PC-9 (cell line): ENCODE measurements around the gene SLC12A2. TPM values are rescaled to one million over a fixed set of nuclear protein-coding genes. Genes with fewer than 3 reads are reported as not detected.

ENCODE experiments used
- BruUV-seq: library from RNA; stranded (reverse); fragments of 400-500 nt; replicated peaks from 2 replicates; lab custom pipeline; 2021; lab: Mats Ljungman, UMichigan
- CTCF ChIA-PET: fragments of 300-600 bp; sonication (Branson Sonifier 250); formaldehyde crosslinking; loops from one replicate; lab custom pipeline; 2022; ENCODE audit warnings: antibody characterized with exemption; lab: Charles Lee
- POLR2A ChIA-PET: fragments of 300-600 bp; sonication (Branson Sonifier 250); formaldehyde crosslinking; loops from one replicate; lab custom pipeline; 2022; ENCODE audit warnings: antibody characterized with exemption; ENCODE audit not compliant: unreplicated experiment; lab: Charles Lee
- DNase-seq, 2 experiments: peaks; one replicate each; pipeline versions ENCODE4 v3.0.0 to v3.0.0-alpha.2; 2015 to 2022; ENCODE audit warnings: mixed read lengths in 1 of 2
- H2AFZ ChIP-seq: fragments of 200-600 bp; sonication (generic); 2 replicates; pipeline ENCODE4 v1.8.1; 2017; ENCODE audit warnings: antibody characterized with exemption
- H3F3A ChIP-seq: fragments of 200-600 bp; sonication (generic); 2 replicates; pipeline ENCODE4 v1.8.1; 2017; ENCODE audit warnings: antibody characterized with exemption, mild to moderate bottlenecking, low read depth; ENCODE audit not compliant: insufficient read depth
- H3K27ac ChIP-seq: fragments of 200-600 bp; sonication (generic); 2 replicates; pipeline ENCODE4 v1.6.1; 2016; ENCODE audit warnings: mixed run types
- H3K27me3 ChIP-seq: fragments of 200-600 bp; sonication (generic); 2 replicates; pipeline ENCODE4 v1.6.1; 2016; ENCODE audit warnings: low read depth, mixed run types; ENCODE audit not compliant: insufficient read depth
- H3K36me3 ChIP-seq: fragments of 200-600 bp; sonication (generic); 2 replicates; pipeline ENCODE4 v1.6.1; 2016; ENCODE audit warnings: low read depth, mixed run types
- H3K4me1 ChIP-seq: fragments of 200-600 bp; sonication (generic); replicated peaks from 2 replicates; pipeline ENCODE4 v1.6.1; 2016; ENCODE audit warnings: mixed run types; ENCODE audit not compliant: insufficient read depth
- H3K4me2 ChIP-seq: fragments of 200-600 bp; sonication (generic); 2 replicates; pipeline ENCODE4 v1.6.1; 2017; ENCODE audit warnings: mixed run types
- H3K4me3 ChIP-seq: fragments of 200-600 bp; sonication (generic); 2 replicates; pipeline ENCODE4 v1.6.1; 2016; ENCODE audit warnings: mixed run types
- H3K79me2 ChIP-seq: fragments of 200-600 bp; sonication (generic); 2 replicates; pipeline ENCODE4 v1.6.1; 2017; ENCODE audit warnings: low read depth, mixed run types
- H3K9me2 ChIP-seq: fragments of 200-600 bp; sonication (generic); 2 replicates; pipeline ENCODE4 v1.8.1; 2017; ENCODE audit warnings: mild to moderate bottlenecking; ENCODE audit not compliant: insufficient read depth
- H3K9me3 ChIP-seq: fragments of 200-600 bp; sonication (generic); 2 replicates; pipeline ENCODE4 v1.8.1; 2016; ENCODE audit warnings: low read depth; ENCODE audit not compliant: insufficient read depth
- H4K20me1 ChIP-seq: fragments of 200-600 bp; sonication (generic); 2 replicates; pipeline ENCODE4 v1.8.1; 2017; ENCODE audit not compliant: insufficient read depth
- EZH2 ChIP-seq: fragments of 200-600 bp; sonication (generic); IDR thresholded peaks from 2 replicates; pipeline ENCODE4 v1.8.0; 2017; ENCODE audit warnings: antibody characterized with exemption, low read depth
- intact Hi-C: fragments of 100-400 bp; cut with micrococcal nuclease; formaldehyde crosslinking; loops from one replicate; pipeline ENCODE4 v1.10.0; 2022; ENCODE audit not compliant: unreplicated experiment
- total RNA-seq: library from RNA; stranded (reverse); gene quantifications from 2 replicates; pipeline ENCODE4 v1.2.3, GENCODE V29; 2021
- TF ChIP-seq, protein P1 (sequence below): fragments of 200-600 bp; sonication (generic); conservative IDR thresholded peaks from 2 replicates; pipeline ENCODE4 v1.6.1; 2017; ENCODE audit warnings: mixed run types, antibody characterized with exemption, mild to moderate bottlenecking, moderate library complexity

The SLC12A2 gene
- total RNA-seq, 1 experiment from 2014 or later, result 24.4 TPM

DNA sequence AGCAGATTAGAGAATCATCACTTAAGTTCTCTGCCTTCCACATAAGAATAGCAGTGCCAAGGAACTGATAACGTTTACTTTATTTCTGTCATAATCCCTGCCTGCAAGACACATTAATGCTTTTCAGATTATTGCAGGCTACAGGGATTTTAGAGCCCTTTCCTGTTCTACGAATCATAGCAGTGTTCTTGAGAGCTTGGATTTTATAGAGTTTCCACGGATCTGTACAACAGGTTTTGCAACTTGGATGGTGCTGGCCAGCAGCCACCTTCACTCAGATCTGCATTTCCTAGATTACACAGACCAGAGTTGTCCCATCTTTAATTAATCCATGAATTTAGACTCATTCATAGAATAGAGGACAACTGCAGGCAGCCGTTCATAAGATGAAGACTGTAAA is 38.1 kb downstream of the SLC12A2 start:
- ChIA-PET POLR2A (interaction anchor here (0.6 kb wide), 1 partner anchor 36 kb away, joined by 4 read pairs; no protein-coding TSS in a partner anchor), CTCF (no interaction called here)

DNA sequence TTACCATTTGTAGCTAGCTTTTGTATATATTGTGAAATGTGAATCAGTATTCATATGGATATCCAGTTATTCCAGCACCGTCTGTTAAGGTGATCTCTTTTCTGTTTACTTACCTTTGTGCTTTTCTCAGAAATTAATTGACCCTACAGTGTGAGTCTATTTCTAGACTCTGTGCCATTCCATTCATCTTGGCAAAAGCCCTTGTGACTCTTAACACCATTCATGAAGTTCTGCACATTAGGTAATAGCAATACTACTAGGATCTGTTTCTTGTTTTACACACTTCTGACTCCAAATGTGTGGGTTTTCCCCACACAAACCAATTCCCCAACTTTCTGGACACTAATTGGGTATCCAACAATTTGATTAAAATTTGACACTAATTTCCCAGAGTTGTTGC is 40.4 kb downstream of the SLC12A2 start:
- H3F3A ChIP-seq, result no peaks in the 10 kb centered on the region
- intact Hi-C loops, result no loop called here
- no peaks in the 10 kb centered on the region for H3K79me2 ChIP-seq
- H3K36me3 ChIP-seq, result peaks cover 6% of the 10 kb centered on the region; the same call in 1 of the 2 replicates
- TF ChIP-seq, protein P1, sequence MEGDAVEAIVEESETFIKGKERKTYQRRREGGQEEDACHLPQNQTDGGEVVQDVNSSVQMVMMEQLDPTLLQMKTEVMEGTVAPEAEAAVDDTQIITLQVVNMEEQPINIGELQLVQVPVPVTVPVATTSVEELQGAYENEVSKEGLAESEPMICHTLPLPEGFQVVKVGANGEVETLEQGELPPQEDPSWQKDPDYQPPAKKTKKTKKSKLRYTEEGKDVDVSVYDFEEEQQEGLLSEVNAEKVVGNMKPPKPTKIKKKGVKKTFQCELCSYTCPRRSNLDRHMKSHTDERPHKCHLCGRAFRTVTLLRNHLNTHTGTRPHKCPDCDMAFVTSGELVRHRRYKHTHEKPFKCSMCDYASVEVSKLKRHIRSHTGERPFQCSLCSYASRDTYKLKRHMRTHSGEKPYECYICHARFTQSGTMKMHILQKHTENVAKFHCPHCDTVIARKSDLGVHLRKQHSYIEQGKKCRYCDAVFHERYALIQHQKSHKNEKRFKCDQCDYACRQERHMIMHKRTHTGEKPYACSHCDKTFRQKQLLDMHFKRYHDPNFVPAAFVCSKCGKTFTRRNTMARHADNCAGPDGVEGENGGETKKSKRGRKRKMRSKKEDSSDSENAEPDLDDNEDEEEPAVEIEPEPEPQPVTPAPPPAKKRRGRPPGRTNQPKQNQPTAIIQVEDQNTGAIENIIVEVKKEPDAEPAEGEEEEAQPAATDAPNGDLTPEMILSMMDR, result no peak
- no peak for TF ChIP-seq EZH2
- no peak overlapping the region for H3K4me2 ChIP-seq
- POLR2A ChIA-PET, result no interaction called here
- no peaks in the 10 kb centered on the region for H3K27me3 ChIP-seq
- H3K9me2 ChIP-seq, result no peaks in the 10 kb centered on the region
- H3K27ac ChIP-seq, result no peak overlapping the region
- H2AFZ ChIP-seq, result no peak overlapping the region
- peaks cover 14% of the 10 kb centered on the region for H3K4me1 ChIP-seq
- no peaks in the 10 kb centered on the region for H3K9me3 ChIP-seq
- CTCF ChIA-PET, result no interaction called here
- H3K4me3 ChIP-seq, result no peak overlapping the region
- BruUV-seq, result no TSS peak
- no peaks in the 10 kb centered on the region for H4K20me1 ChIP-seq
- DNase-seq, result no peak

More for the DNA sequence above, 38.1 kb downstream of the SLC12A2 start:
- peaks cover 3% of the 10 kb centered on the region; the same call in 1 of the 2 replicates for H3F3A ChIP-seq
- no peaks in the 10 kb centered on the region for H3K9me3 ChIP-seq
- TF ChIP-seq EZH2, result no peak
- TF ChIP-seq, protein P1, result no peak
- DNase-seq, result peak; percentile 45 to 76
- no peaks in the 10 kb centered on the region for H3K9me2 ChIP-seq
- intact Hi-C loops, result no loop called here
- H3K36me3 ChIP-seq, result peaks cover 10% of the 10 kb centered on the region; the same call in 1 of the 2 replicates
- no peaks in the 10 kb centered on the region for H3K27me3 ChIP-seq
- BruUV-seq, result no TSS peak
- H2AFZ ChIP-seq, result no peak overlapping the region
- no peak overlapping the region for H3K4me2 ChIP-seq
- no peak overlapping the region for H3K27ac ChIP-seq
- no peak overlapping the region for H3K4me3 ChIP-seq
- no peaks in the 10 kb centered on the region for H3K79me2 ChIP-seq
- peaks cover 14% of the 10 kb centered on the region for H3K4me1 ChIP-seq
- H4K20me1 ChIP-seq, result no peaks in the 10 kb centered on the region

- Histone ChIP-seq H3K27me3 (no peaks in the 10 kb centered on the region), H3K27ac (no peak overlapping the region), H3F3A (no peaks in the 10 kb centered on the region), H3K4me3 (no peak overlapping the region), H3K79me2 (no peaks in the 10 kb centered on the region), H3K36me3 (peaks cover 3% of the 10 kb centered on the region; the same call in 1 of the 2 replicates), H3K9me2 (no peaks in the 10 kb centered on the region), H2AFZ (no peak overlapping the region), H3K4me2 (no peak overlapping the region), H3K9me3 (no peaks in the 10 kb centered on the region), H3K4me1 (peaks cover 10% of the 10 kb centered on the region), H4K20me1 (no peaks in the 10 kb centered on the region)
- BruUV-seq, result no TSS peak
- intact Hi-C loops, result no loop called here
- DNase-seq, result no peak
- ChIA-PET POLR2A (no interaction called here), CTCF (no interaction called here)
- TF ChIP-seq EZH2, result no peak
- TF ChIP-seq, protein P1, result no peak
These were observed 42.7 kb downstream of the SLC12A2 start for GRCh38 chr5:128126241-128126640.
